TTC549 (cell line): Measurements from ENCODE around the gene EMC8.

ENCODE experiments used
- FAIRE-seq: peaks from 2 replicates; lab custom pipeline; 2012; peaks lifted over from hg19 to GRCh38; lab: Jason Lieb, UNC

The EMC8 gene

DNA sequence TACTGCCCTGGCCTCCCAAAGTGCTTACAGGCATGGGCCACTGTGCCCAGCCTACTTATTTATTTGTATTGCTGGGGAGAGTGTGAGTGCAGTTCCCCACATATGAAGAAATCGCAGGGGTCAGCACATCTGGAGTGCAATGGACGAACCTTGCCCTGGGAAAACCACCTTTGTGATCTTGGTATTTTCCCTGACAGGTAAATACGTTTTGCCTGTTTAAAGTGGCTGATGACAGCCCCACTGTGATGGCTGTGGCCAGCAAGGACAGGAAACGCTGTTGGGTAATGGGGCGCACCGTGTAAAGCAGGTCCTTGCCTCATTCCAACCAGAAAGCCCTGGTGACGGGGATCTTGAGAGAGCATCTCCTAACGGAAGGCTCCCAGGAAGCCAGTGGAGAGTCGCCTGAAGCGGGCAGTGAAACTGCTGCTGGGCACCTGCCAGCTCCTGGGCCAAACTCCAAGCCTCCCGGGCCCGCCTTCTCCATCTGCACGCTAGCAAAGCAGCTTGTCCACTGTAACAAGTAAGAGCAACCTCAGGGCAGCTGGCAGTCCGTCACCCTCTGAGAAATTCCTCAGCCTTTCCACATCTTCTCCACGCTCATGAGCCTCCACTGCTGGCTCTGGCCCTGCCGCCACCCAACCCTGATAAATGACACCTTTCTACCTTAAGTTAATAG lies 17.5 kb downstream of the EMC8 start:
- FAIRE-seq = no peak

- FAIRE-seq = no peak
Measured at GRCh38 chr16:85781156-85781555, 18.2 kb downstream of the EMC8 start.

GRCh38 chr16:85780281-85780680 lies 19.1 kb downstream of the EMC8 start:
- no peak for FAIRE-seq

GRCh38 chr16:85778873-85779272 lies 20.5 kb downstream of the EMC8 start:
- no peak for FAIRE-seq

GRCh38 chr16:85777583-85778310 lies 21.6 kb downstream of the EMC8 start:
- no peak for FAIRE-seq

DNA sequence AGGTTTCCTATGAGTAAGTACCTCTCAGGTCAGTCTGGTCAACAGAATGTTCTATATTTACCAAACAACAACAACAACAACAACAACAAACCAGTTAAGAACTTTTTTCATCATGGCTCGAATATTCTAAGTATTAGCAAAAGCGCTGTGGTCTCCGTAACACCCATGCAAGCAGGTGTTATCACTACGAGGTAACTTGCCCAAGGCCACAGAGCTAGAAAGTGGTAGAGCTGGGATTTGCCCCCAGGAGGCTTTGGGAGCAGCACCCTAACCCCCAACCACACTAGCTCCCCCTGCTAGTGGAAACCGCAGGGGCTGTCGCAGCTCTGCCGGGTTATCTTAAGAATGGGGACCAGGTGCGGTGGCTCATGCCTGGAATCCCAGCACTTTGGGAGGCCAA lies 24.5 kb downstream of the EMC8 start:
- FAIRE-seq = no peak

GRCh38 chr16:85774136-85774535 lies 25.2 kb downstream of the EMC8 start:
- no peak for FAIRE-seq

DNA sequence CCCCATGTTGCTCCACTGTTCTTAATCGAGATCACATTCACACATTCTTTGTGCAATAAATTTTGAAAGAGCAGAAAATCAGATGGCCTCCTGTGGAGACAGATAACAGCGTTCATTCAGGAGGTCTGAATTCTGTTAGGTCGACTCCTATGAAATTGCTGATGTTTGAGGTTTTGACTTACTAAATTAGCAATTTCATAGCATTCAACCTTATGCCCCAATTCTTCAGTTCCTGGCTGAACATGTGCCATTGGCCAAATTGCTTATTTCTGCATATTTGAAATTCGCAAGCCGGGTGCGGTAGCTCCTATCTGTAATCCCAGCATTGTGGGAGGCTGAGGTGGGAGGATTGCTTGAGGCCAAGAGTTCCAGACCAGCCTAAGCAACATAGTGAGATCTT lies 26.3 kb downstream of the EMC8 start:
- FAIRE-seq = no peak

DNA sequence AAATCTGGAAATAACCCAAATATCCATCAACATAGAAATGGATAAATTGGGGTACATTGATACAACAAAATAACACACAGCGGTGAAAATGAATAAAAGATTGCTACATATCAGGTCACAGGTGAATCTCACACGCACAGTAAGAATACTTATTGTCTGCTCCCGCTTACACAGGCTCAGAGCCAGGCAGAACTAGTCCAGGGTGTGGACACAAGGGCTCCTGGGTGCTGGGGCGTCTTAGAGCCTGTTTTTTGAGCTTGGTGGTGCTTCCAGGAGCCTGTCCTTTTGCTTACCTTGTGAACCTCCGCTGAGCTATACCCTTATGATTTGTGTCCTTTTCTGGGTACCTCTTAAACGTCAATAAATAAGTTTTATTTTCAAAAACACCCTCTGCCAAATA lies 28.6 kb downstream of the EMC8 start:
- no peak for FAIRE-seq

- FAIRE-seq = no peak
Measured at GRCh38 chr16:85768199-85768598, 31.1 kb downstream of the EMC8 start.

GRCh38 chr16:85767531-85767930 lies 31.8 kb downstream of the EMC8 start:
- no peak for FAIRE-seq

DNA sequence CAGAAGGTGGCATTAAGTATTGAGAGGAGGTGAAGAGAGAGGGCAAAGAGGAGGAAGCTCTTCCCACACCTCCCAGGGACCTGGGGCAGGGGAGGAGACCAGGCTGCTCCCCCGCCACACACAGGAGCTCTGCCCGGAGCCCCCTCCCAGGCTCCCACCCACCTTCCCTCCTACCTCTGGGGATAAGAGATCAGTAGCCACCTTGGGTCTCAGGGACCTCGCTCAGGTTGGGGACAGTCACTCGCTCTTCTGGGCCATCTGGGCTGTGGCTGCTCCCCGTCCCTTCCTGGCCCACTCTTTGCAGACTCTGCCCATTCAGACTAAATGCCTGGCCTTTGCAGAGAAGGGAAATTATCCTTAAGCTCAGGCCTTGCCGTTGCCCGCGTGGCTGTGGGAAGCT lies 33.6 kb downstream of the EMC8 start:
- FAIRE-seq = no peak

DNA sequence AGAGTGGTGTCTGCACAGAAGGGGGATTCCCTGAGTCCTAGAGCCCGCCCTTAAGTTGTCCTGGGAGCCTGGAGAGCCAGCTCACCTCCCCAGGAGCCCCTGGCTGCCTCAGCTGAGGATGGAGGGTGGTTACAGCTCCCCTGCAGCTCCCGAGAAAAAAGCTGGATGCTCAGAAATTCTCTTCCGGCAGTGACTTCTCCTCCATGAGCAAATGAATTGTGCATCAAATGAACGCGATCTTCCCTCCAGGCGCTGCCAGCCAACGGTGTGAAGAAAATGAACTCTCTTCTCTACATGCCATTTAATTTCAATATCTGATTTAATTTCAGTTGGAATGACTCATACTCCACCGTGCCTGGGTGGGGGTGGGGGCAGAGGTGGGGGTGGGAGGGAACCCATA lies 34.1 kb downstream of the EMC8 start:
- FAIRE-seq = no peak

DNA sequence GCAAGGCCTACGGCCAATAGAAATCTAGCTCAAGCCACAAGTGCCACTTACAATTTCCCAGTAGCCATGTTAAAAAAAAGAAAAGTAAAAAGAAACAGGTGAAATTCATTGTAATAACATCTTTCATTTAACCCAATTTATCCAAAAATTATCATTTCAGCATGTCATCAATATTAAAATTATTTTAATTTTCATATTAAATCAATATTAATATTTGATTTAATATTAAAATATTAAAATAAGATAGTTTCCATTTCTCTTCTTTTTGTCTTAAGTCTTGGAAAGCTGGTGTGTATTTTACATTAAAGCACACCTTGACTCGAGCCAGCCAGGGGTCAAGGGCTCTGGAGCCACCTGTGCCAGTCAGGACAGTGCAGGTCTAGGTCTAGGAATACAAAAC lies 35.7 kb downstream of the EMC8 start:
- no peak for FAIRE-seq

GRCh38 chr16:85762970-85763369 lies 36.4 kb downstream of the EMC8 start:
- FAIRE-seq = no peak

GRCh38 chr16:85761861-85762260 lies 37.5 kb downstream of the EMC8 start:
- FAIRE-seq = no peak

GRCh38 chr16:85759631-85760419 lies 39.5 kb downstream of the EMC8 start:
- FAIRE-seq = no peak

- no peak for FAIRE-seq
Measured at GRCh38 chr16:85759136-85759535, 40.2 kb downstream of the EMC8 start.

GRCh38 chr16:85757341-85757822 lies 42.0 kb downstream of the EMC8 start:
- no peak for FAIRE-seq

GRCh38 chr16:85755929-85756768 lies 43.2 kb downstream of the EMC8 start:
- FAIRE-seq = no peak

GRCh38 chr16:85754413-85754812 lies 44.9 kb downstream of the EMC8 start:
- FAIRE-seq = no peak

DNA sequence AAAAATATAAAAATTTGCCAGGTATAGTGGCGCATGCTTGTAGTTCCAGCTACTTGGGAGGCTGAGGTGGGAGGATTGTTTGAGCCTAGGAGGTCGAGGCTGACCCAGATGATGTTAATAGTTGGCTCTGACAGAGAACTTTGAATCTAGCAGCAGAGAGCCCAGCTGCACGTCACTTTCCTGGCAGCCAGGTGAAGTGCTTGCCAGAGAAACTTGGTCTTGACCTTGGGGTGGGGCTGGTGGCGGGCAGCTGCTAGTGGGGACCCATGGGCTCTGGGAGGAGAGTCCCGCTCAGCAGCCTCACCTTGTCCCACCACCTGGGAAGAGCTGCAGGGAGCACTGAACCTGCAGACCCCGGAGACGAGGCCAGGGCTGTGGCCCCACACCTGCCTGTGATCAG lies 45.4 kb downstream of the EMC8 start:
- no peak for FAIRE-seq
